Smooth muscle cell (in vitro differentiated cells): ENCODE results near the gene RARS1. TPM values are rescaled to one million over a fixed set of nuclear protein-coding genes. Genes with fewer than 3 reads are reported as not detected.

ENCODE experiments used
- DNase-seq: peaks from one replicate; lab custom pipeline; 2025; ENCODE audit not compliant: unreplicated experiment; lab: John Stamatoyannopoulos, UW
- H2AFZ ChIP-seq: fragments of 200-600 bp; sonication (generic); 2 replicates; pipeline ENCODE4 v1.6.0; 2016; ENCODE audit warnings: antibody characterized with exemption, low read depth, mild to moderate bottlenecking
- H3F3A ChIP-seq: fragments of 200-600 bp; sonication (generic); 2 replicates; pipeline ENCODE4 v1.6.0; 2017; ENCODE audit warnings: antibody characterized with exemption, low read depth
- H3K27ac ChIP-seq: fragments of 200-600 bp; sonication (generic); 2 replicates; pipeline ENCODE4 v1.5.1; 2016; ENCODE audit warnings: low read depth, mild to moderate bottlenecking
- H3K27me3 ChIP-seq: fragments of 200-600 bp; sonication (generic); 2 replicates; pipeline ENCODE4 v1.6.1; 2016; ENCODE audit warnings: low read depth, mild to moderate bottlenecking
- H3K36me3 ChIP-seq: fragments of 200-600 bp; sonication (generic); 2 replicates; pipeline ENCODE4 v1.5.1; 2016; ENCODE audit warnings: low read depth
- H3K4me1 ChIP-seq: fragments of 200-600 bp; sonication (generic); 2 replicates; pipeline ENCODE4 v1.5.1; 2016; ENCODE audit warnings: low read depth
- H3K4me2 ChIP-seq: fragments of 200-600 bp; sonication (generic); 2 replicates; pipeline ENCODE4 v1.6.0; 2016; ENCODE audit warnings: mild to moderate bottlenecking
- H3K4me3 ChIP-seq: fragments of 200-600 bp; sonication (generic); 2 replicates; pipeline ENCODE4 v1.5.1; 2016; ENCODE audit warnings: mild to moderate bottlenecking
- H3K79me2 ChIP-seq: fragments of 200-600 bp; sonication (generic); 2 replicates; pipeline ENCODE4 v1.6.0; 2016; ENCODE audit warnings: low read depth, mild to moderate bottlenecking
- H3K9ac ChIP-seq: fragments of 200-600 bp; sonication (generic); 2 replicates; pipeline ENCODE4 v1.6.0; 2016; ENCODE audit warnings: low read depth
- H3K9me3 ChIP-seq: fragments of 200-600 bp; sonication (generic); replicated peaks from 2 replicates; pipeline ENCODE4 v1.5.1; 2016; ENCODE audit warnings: low read depth
- H4K20me1 ChIP-seq: fragments of 200-600 bp; sonication (generic); 2 replicates; pipeline ENCODE4 v1.6.0; 2016; ENCODE audit warnings: low read depth
- WGBS: methylation state at CpG from one replicate; pipeline ENCODE4 v1.1.7; 2016; ENCODE audit warnings: low lambda C conversion rate; 5-methylcytosine and 5-hydroxymethylcytosine counted together
- polyA plus RNA-seq: library from polyadenylated mRNA; unstranded; fragments of >200 nt; fragmentation: Nextera tagmentation; extraction: Ambion mirVana; gene quantifications from 2 replicates; pipeline ENCODE4 v1.2.1, GENCODE V29; 2016
- total RNA-seq: library from RNA; depleted of rRNA; stranded (reverse); fragments of >200 nt; gene quantifications from 2 replicates; pipeline ENCODE4 v1.2.3, GENCODE V29; 2014
- TF ChIP-seq, protein P1 (sequence below): fragments of 200-600 bp; sonication (generic); IDR thresholded peaks from 2 replicates; pipeline ENCODE4 v1.5.1; 2017; ENCODE audit warnings: borderline replicate concordance, mild to moderate bottlenecking, antibody characterized with exemption; ENCODE audit not compliant: insufficient read depth, poor library complexity, severe bottlenecking

RARS1 gene
- total and polyA plus RNA-seq, 2 experiments from 2014 or later: 104 to 221 TPM

DNA sequence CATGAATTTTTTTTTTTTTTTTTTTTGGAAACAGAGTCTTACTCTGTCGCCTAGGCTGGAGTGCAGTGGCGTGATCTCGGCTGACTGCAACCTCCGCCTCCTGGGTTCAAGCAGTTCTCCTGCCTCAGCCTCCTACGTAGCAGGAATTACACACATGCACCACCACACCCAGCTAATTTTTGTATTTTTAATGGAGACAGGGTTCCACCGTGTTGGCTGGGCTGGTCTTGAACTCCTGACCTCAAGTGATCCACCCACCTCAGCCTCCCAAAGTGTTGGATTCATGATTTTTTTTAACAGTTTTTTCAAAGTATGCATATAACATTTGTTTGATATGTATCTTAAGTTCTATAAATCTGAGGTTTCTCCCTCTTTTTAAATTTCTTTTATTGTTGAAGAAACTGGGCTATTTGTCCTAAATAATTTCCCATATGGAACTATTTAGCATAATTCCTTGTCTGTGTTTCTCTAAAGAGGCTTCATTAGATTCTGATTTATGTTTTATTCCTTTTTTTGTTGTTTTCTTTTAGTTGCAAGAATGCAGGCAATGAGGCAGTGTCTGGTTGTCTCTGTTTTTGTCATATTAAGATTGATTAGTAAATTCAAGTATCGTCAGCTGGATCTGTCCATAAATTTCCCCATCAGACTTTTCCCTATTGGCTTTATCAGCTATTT, 16.4 kb downstream of the RARS1 start:
- no peak overlapping the region for H3K9ac ChIP-seq
- DNase-seq: no peak
- no peaks in the 10 kb centered on the region for H3K4me1 ChIP-seq
- no peak overlapping the region for H3K4me2 ChIP-seq
- H3K27me3 ChIP-seq: no peaks in the 10 kb centered on the region
- H4K20me1 ChIP-seq: peaks cover 20% of the 10 kb centered on the region
- H3F3A ChIP-seq: no peaks in the 10 kb centered on the region
- no peak overlapping the region for H2AFZ ChIP-seq
- H3K27ac ChIP-seq: no peak overlapping the region
- peaks cover 50% of the 10 kb centered on the region for H3K36me3 ChIP-seq
- H3K9me3 ChIP-seq: no peaks in the 10 kb centered on the region
- WGBS: 92% methylated on average over 7 of the region's 7 CpGs
- TF ChIP-seq, protein P1, sequence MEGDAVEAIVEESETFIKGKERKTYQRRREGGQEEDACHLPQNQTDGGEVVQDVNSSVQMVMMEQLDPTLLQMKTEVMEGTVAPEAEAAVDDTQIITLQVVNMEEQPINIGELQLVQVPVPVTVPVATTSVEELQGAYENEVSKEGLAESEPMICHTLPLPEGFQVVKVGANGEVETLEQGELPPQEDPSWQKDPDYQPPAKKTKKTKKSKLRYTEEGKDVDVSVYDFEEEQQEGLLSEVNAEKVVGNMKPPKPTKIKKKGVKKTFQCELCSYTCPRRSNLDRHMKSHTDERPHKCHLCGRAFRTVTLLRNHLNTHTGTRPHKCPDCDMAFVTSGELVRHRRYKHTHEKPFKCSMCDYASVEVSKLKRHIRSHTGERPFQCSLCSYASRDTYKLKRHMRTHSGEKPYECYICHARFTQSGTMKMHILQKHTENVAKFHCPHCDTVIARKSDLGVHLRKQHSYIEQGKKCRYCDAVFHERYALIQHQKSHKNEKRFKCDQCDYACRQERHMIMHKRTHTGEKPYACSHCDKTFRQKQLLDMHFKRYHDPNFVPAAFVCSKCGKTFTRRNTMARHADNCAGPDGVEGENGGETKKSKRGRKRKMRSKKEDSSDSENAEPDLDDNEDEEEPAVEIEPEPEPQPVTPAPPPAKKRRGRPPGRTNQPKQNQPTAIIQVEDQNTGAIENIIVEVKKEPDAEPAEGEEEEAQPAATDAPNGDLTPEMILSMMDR: no peak
- peaks cover 15% of the 10 kb centered on the region for H3K79me2 ChIP-seq
- H3K4me3 ChIP-seq: no peak overlapping the region

DNA sequence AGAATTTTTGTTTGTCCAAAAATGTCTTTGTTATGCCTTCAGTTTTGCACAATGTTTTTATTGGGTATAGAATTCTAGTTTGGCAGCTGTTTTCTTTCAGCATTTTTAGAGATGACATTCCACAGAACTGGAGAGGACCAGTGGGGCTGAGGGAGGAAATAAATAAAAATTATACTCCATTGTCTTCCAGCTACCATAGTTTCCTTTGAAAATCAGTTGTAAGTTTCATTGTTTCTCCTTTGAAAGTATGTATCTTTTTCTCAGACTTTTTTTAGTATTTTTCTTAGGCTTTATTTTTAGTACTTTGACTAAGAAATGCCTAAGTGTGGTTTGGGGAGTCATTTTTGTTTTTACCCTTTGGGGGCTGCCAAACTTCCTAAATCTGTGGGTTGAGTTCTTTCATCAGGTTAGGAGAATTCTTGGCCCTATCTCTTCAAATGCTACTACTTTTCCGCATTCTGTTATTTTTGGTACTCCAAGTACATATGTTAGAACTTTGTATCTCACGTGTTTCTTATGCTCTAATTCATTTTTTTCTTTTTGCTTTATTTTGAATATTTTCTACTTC, 27.7 kb downstream of the RARS1 start:
- H3K79me2 ChIP-seq: no peaks in the 10 kb centered on the region
- no peak overlapping the region for H2AFZ ChIP-seq
- H3K27ac ChIP-seq: no peak overlapping the region
- WGBS: 98% methylated on average over 2 of the region's 2 CpGs
- H3K27me3 ChIP-seq: no peaks in the 10 kb centered on the region
- no peak overlapping the region for H3K4me2 ChIP-seq
- H3K4me1 ChIP-seq: no peaks in the 10 kb centered on the region
- H3K9me3 ChIP-seq: peaks cover 6% of the 10 kb centered on the region
- H3K36me3 ChIP-seq: peaks cover 81% of the 10 kb centered on the region
- no peak overlapping the region for H3K9ac ChIP-seq
- peaks cover 25% of the 10 kb centered on the region for H4K20me1 ChIP-seq
- no peak overlapping the region for H3K4me3 ChIP-seq
- H3F3A ChIP-seq: peaks cover 5% of the 10 kb centered on the region
- DNase-seq: no peak
- TF ChIP-seq, protein P1: no peak

DNA sequence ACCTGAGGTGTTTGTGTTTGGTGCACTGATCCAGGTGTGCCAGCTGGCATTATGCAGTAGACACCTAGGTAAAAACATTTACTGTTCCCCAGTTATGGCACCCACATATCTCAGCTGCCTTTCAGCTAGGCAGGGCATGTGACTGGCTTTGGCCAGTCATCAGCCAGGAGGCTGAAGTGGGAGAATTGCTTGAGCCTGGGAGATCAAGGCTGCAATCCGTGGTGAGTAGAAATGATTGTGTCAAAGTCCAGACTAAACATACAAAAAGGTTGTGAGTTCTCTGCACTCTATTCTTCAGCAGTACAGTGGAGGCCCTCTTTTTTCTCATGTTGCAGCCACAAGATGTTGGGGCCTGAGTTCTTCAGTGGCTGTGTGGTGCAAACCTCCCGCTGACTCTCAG, 39.6 kb downstream of the RARS1 start:
- 80% methylated on average over 2 of the region's 2 CpGs for WGBS
- Histone ChIP-seq H3K4me3 (no peak overlapping the region), H3K9ac (no peak overlapping the region), H3K27me3 (peaks cover 11% of the 10 kb centered on the region), H2AFZ (no peak overlapping the region), H3K79me2 (no peaks in the 10 kb centered on the region), H3K36me3 (no peaks in the 10 kb centered on the region), H3F3A (peaks cover 4% of the 10 kb centered on the region), H3K27ac (no peak overlapping the region), H3K4me2 (no peak overlapping the region), H3K4me1 (peaks cover 4% of the 10 kb centered on the region), H3K9me3 (no peaks in the 10 kb centered on the region), H4K20me1 (peaks cover 4% of the 10 kb centered on the region)
- TF ChIP-seq, protein P1: no peak
- no peak for DNase-seq

DNA sequence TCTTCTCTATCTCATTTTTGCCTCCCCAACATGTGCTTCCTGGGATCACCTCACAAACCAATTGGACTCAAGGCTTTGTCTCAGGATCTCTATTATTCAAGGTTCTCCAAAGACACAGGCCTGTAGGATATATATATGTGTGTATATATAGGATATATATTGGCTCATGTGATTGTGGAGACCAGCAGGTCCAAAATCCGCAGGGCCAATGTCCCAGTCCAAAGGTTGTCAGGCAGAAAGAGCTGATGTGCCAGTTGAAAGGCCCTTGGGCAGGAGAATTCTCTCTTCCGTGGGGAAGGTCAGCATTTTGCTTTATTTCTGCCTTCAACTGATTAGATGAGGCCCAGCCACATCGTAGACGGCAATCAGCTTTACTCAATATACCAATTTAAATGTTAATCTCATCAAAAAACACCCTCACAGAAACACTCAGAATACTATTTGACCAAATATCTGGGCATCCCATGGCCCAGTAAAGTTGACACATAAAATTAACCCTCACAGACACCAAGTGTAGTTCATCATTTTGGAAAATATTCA, 41.6 kb downstream of the RARS1 start:
- Histone ChIP-seq H3K9ac (no peak overlapping the region), H3K27ac (no peak overlapping the region), H4K20me1 (peaks cover 4% of the 10 kb centered on the region), H3F3A (peaks cover 4% of the 10 kb centered on the region), H3K27me3 (peaks cover 13% of the 10 kb centered on the region), H3K4me2 (no peak overlapping the region), H3K4me3 (no peak overlapping the region), H2AFZ (no peak overlapping the region), H3K79me2 (no peaks in the 10 kb centered on the region), H3K4me1 (peaks cover 4% of the 10 kb centered on the region), H3K36me3 (no peaks in the 10 kb centered on the region), H3K9me3 (no peaks in the 10 kb centered on the region)
- DNase-seq: no peak
- TF ChIP-seq, protein P1: no peak
- WGBS: 90% methylated on average over 4 of the region's 4 CpGs
